ENCODE results near the gene LGI4.
"Not testable (repeated sequence)": the region's sequence is repeated elsewhere in the genome, so short reads cannot be mapped to it uniquely, and the experiment has no call there.

LGI4 gene

DNA sequence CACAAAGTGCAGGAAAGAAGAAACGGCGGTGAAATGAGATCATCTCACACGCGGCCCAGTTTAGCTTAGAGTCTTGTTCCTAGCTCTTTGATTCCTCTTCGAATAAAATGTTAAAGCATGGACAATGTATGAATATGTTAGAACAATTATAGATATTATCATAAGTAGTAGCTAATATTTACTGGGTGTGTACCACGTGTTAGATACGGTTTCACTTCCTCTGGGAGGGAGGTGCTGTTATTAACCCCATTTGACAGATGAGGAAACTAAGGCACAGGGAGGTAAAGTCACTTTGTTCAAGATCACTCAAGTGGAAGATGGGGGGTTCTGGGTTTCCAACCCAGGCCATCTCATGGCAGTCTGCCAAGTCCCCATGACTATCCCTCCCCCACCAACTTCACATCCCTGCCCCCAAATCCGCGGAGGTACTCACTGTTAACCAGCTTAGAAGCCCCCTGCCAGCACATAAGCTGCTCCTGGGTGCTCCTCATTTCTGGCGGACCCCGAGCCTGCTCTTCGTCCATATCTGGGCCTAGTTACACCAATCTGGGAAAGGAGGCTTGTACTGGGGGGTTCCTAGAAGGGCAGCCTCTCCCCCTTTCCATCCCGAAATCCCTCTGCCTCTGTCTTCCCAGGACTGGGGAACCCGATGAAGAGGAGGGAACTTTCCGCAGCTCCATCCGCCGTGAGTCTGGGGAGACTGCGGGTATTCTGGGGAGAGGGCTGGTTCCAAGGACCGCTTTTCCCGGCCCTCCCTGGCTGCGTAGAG lies 7.2 kb upstream of the LGI4 start:
- no peak for DNase-seq (ENCODE audit: low read depth)

DNA sequence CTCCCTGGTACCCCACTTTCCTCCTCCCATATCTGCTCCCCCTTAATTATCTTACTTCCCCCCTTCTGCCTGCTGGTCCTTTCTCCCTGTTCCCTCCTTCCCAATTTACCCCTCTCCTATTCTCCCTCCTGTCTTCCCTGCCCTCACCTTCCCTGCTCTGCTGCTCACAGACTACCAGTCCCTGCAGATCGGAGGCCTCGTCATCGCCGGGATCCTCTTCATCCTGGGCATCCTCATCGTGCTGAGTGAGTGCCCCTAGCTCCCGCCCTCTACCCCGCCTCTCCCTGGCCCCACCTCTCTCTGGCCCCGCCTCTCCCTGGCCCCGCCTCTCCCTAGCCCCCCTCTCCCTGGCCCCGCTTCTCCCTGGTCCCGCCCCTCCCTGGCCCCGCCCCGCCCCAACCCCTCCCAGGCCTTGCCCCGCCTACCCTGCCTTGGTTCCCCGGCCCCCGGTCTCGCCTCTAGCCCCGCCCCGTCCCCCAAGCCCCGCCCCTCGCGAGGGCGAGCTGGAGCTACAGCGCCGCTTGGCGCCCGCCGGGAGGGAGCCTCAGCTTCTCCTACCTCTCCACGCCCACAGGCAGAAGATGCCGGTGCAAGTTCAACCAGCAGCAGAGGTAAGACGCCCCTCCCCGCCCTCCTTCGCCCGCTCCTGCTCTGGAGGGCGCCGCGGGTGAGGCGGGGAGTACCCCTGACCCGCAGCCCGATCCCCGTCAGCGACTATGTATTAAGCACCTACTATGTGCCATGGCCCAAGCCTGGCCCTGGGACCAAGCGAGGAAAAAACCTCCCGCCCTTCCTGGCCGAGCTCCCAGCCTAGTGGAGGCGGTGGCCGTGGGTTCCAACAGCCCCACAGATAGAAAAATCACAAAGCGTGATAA lies 6.3 kb upstream of the LGI4 start:
- DNase-seq (ENCODE audit: low read depth): no peak

- DNase-seq (ENCODE audit: low read depth): no peak
These were observed 5.5 kb upstream of the LGI4 start for GRCh38 chr19:35140207-35140961.

DNA sequence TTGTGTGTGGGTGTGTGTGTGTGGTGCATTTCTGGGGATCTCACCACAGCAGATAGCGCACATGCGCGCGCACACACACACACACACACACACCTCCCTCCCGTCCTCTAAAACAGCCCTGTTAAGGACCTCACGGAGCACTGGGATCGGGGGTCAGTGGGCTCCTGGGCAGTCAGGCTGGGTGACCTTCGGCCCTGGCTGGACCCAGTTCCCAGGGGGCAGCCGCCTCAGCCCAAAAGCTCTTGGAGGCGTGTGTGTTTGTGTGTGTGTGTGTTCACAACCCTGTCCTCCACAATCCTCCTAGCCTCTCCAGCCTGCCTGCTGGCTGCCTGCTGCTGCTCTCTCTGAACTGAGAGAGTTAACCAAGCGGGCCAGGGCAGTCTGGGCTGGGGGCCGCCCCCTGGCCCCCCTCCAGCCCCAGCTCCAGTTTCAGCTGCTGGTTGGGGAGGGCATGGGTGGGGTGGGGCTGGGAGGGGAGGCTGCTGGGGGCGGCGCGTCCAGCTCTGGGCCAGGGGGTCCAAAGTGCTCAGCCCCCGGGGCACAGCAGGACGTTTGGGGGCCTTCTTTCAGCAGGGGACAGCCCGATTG lies 3.5 kb upstream of the LGI4 start, which contains the start of gene FXYD1:
Gene FXYD1, plus strand, starts transcription at position 520 of the 588 bp plus-strand sequence. CDS start 1,256 bp downstream, outside the sequence.
- DNase-seq (ENCODE audit: low read depth): no peak

DNA sequence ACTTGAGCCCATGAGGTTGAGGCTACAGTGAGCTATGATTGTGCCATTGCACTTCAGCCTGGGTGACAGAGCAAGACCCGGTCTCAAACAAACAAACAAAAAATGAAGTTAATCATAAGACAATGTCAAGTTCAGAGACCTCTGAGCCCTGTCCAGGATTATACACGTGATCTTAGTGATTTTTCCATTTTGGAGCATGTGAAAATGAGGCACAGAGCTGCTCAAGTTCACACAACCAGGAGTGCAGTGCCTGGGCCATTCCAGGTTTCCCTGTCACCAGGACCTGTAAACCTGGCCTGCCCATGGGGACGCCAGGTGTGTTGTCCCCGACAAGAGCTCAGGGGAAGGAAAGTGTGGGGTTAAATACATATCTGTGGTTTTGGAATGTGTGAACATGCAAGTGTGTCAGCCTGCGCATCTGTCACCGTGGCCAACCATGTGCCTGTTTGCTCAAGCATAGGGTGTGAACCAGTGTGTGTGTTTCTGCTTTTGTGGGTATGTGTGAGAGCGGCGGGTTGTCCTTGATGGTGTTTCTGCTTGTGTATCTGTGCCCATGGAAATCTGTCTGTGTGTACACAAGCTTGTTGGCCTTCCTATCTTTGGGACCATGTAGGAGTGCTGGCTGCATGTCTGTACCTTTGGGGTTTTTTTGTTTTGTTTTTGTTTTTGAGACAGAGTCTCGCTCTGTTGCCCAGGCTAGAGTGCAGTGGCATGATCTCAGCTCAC lies 2.3 kb upstream of the LGI4 start:
- DNase-seq (ENCODE audit: low read depth): no peak

GRCh38 chr19:35136231-35136630 lies 1.4 kb upstream of the LGI4 start:
- no peak for DNase-seq (ENCODE audit: low read depth)

DNA sequence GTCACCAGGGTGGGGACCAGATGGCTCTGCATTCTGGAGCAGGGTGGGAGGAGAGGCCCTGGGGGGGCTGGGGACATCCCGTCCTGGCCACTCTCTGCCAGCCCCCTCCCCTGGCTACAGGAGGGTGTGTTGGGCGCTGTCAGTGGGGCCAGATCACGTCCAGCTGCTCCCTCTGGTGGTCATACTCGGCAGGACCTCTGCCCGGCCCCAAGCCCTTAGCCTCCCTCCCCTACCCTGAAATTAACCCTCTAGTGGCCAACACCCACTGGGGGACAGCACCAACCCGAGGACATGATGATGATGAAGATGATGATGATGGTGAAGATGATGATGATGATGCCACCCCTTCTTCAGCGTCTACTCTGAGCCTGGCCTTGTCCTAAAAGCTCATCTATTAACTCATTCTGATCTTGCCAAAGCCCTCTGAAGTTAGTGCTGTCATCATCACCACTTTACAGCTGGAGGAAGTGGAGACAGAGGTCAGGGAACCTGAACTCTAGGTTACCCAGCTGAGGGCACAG lies 590 bp upstream of the LGI4 start:
- no peak for DNase-seq (ENCODE audit: low read depth)

DNA sequence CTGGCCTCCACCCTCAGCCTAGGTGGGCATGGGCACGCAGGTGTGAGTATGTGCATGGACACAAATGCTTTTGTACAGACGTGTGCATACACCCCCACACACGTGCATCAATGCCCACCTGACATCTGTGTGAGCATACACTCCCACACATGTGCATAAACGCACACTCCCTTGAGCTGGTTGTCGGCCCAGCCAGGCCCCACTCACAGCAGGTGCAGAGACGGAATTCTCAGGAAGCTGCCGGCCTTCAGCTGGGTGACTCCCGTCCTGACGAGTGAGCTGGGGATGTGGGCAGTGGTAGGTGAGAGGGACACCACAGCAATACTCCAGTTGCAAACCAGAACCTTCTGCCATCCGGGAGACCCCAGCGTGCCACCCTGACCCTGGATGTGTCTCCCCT lies 1.0 kb downstream of the LGI4 start:
- DNase-seq (ENCODE audit: low read depth): no peak

DNA sequence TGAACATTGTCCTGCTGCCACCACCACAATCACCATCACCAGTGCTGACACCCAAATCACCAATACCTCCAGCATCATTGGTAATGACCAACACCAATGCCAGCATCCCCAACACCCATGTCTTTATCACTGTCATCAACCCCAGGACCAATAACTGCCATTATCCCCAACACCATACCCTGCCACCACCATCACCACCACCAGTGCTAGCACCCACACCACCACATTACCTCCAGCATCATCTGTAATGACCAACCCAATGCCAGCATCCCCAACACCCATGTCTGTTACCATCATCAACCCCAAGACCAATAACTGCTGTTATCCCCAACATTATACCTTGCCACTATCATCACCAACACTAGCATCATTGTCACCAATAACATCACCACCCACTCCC lies 2.6 kb downstream of the LGI4 start:
- DNase-seq (ENCODE audit: low read depth): no peak

DNA sequence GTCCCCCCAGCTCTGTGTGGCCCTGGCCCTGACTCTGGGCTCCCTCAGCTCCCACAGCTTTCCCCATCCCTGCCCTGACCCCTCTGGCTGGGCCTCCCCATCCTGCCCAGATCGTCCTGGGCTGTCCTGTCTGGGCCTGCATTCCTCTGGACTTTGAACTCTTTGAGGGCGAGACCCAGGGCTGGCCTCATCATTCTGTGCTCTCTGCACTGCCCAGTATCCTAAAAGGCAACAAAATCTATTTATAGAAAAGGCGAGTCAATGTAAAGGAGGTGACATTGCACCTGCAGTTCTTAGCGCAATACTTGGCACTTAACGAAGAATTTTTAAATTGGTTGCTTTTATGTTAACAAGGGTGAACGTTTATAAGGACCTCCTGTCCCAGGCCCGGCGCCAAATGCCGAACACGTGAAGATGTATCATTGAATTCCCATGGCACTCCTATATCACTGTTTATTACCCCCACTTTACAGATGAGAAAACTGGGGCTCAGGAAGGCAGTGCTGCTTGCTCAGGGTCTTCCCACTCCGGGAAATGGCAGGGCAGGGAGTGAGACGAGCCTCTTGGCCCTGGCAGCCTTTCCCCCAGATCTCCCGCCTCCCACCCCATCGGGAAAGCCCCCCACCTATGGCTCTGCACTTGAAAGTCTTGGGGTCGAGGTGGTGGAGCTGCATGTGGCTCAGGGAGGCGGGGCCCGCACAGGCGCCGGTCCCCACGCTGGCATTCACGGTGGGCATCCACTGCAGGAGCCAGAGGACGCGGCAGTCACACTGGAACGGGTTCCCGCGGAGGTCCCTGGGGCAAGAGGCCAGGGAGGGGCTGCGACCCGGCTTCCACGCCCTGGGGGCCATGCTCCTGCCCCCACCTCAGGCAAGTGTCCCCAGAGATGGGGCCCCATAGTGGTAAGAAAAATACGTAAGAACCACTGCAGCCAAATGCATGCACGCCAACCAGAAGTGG lies 3.8 kb downstream of the LGI4 start:
- DNase-seq (ENCODE audit: low read depth): no peak

GRCh38 chr19:35129724-35130274 lies 5.1 kb downstream of the LGI4 start:
- not testable (repeated sequence) for DNase-seq (ENCODE audit: low read depth)

DNA sequence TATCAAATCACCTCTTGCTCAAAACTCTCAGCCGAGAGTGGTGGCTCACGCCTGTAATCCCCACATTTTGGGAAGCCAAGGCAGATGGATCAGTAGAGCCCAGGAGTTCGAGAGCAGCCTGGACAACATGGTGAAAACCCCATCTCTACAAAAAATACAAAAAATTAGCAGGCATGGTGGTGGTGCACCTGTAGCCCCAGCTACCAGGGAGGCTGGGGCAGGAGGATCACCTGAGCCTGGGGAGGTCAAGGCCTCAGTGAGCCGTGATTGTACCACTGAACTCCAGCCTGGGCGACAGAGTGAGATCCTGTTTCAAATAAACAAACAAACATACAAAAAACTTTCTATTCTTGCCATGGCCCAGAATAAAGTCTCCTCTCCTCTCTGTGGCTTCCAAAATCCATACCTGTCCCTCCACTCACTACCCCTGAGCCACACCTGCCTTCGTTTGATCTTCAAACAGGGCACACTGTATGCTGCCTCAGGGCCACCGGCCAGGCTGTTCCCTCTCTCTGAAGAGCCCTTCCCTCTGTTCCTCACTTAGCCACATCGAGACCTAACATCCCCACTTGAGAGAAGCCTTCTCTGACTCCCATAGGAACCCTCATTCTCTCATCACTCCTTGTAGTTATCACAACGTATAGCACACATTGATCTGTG lies 6.3 kb downstream of the LGI4 start:
- DNase-seq (ENCODE audit: low read depth): no peak

DNA sequence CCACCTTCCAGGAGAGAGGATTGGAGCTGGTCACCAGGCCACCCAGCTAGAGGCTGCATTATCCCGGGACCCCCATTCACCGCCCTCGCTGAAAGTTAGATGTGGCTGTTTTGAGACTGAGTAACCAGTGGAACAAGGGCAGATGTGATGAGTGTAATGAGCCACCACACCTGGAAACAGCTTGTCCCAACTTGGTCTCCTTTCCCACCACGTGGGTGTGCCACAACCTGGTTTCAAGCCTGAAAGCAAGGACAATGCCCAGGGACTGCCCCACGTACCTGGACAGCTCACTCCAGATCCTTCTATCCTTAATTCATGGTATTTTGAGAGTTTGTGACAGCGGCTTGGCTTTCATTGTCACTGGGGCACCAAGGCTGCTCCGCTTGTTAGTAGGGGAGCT lies 7.0 kb downstream of the LGI4 start:
- DNase-seq (ENCODE audit: low read depth): no peak

- no peak for DNase-seq (ENCODE audit: low read depth)
These were observed 8.3 kb downstream of the LGI4 start for GRCh38 chr19:35126624-35126959.

GRCh38 chr19:35125749-35126623 lies 8.9 kb downstream of the LGI4 start:
- no peak for DNase-seq (ENCODE audit: low read depth)

DNA sequence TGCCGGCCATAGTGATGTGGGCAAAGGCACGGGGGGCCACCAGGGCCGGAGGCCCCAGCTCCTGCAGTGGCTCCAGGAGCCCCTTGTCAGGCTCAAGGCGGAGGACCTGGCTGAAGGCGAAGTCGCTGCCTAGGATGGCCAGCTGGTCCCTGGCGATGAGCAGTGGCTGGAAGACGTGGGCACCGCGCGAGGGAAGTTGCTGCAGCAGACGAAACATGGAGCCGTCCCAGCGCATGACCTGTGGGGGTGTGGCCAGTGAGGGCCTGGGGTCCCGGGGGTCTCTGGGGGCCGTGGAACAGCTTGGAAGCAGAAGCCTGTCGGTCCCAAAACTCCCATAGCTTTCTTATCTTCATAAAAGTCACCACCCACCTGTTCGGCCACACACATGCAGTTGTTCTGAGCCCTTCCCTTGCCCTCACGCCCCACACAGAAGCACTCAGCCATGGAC lies 9.6 kb downstream of the LGI4 start:
- DNase-seq (ENCODE audit: low read depth): no peak

GRCh38 chr19:35124098-35125060 lies 10.5 kb downstream of the LGI4 start:
- DNase-seq (ENCODE audit: low read depth): peak; percentile 70

Data from HS-5 (cell line).